GM10266 (cell line): Measurements from ENCODE around the gene MAPK9.

ENCODE experiments used
- DNase-seq: peaks from one replicate; pipeline ENCODE4 v3.0.0; 2012; ENCODE audit errors: extremely low spot score
- CTCF ChIP-seq: IDR thresholded peaks from 2 replicates; pipeline ENCODE4 v1.5.1; 2012; ENCODE audit warnings: mild to moderate bottlenecking, low read depth; ENCODE audit not compliant: control insufficient read depth, insufficient read depth; ENCODE audit errors: missing control alignments

The MAPK9 gene

DNA sequence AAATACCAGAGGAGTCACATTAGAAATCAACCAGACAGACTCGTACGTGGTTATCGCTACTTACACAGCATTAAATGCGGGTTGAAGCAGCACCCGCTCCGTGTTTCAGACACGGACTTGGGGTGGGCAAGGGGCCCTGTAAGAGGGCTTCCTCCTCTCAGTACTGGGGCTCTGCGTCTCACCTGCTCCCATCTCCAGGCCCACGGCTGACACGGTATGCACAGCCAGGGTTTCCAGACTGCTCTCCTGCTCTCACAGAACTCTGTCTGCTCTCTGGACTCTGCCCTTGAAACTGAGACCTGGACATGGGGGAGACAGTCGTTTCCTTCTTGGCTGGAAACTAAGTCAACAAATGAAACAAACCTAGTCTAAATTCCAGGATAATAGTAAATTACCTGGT is 58.2 kb downstream of the MAPK9 start:
- TF ChIP-seq CTCF: no peak
- DNase-seq: no peak

DNA sequence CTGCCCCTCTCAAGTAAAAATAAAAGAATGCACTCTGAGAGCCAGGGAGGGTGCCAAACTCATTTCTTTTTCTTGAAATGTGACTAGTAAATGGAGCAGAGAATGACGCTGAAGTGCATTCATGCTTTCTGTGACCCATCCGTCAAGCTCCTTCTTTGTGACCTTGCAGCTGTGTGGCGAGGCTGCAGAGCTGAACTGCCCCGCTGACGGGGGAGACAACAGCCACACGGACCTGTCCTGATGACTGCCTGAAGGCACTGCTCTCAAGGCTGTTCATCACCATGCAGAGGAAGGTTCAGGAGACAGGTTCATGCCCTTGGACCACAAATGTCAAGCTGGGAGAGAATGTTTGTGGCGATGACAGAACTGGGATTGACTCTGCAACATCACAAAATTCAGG is 61.9 kb downstream of the MAPK9 start:
- DNase-seq: no peak

DNA sequence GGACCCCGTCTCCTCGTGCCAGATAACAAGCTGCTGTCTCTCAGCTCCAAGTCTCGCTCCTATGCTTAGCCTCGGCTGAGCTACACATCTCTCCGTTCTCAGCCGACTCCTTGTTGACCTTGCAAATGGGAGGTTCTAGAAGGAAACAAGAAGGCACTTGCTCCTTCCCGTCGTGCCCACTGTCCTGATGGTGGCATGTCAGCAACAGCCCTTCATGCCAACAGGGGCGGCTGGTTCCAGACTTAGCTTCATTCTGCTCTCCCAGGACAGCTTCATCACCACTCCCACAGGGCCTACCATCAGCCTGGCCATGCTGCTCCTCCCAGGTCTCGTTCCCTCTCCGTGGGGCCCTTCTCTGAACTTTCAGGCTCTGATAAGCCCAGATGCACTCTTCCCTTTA is 69.8 kb downstream of the MAPK9 start:
- TF ChIP-seq CTCF: no peak
- DNase-seq: no peak

More for the DNA sequence above, 61.9 kb downstream of the MAPK9 start:
- TF ChIP-seq CTCF: no peak

- DNase-seq: no peak
Measured at GRCh38 chr5:180217797-180218196, 74.1 kb downstream of the MAPK9 start.

GRCh38 chr5:180216646-180217171 is 75.2 kb downstream of the MAPK9 start:
- no peak for TF ChIP-seq CTCF
- DNase-seq: no peak

More at GRCh38 chr5:180217797-180218196, 74.1 kb downstream of the MAPK9 start:
- TF ChIP-seq CTCF: no peak

DNA sequence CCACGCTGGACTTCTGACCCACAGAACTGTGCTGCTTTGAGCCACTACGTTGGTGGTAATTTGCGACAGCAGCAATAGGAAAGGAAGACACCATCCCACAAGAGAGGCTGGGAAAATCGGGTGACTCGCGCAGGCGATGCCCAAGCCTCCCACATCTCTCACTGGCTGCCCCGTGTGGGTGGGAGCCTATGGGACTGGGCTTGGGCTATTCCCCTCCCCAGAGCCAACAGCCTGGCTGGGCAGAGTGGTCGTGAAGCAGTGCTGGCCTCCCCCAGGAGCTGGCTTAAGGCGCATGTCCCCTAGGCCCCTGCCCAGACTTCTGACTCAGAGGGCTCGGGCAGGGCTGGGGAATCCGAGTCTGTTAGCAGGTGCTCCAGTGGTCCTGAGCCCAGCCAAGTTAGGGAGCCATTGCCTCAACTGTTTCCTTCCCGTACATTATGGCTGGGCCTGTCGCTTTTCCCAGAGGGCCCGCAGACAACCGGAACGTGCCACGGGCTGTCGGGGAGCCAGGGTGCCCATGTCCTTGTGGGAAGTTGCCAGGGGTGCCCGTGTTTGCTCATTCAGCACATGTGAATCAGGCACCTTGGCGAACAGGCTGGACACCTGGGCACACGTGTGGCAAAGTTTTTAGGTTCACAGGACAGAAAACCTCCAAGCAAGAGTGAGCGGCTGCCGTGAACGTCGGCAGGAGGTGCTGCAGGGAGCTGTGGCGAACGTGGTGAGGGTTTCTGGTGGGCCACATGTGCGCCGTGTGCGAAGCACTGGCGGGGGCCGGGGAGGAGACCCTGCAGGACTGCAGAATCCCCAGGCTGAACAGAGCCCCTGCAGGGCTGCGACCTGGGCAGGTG is 75.9 kb downstream of the MAPK9 start:
- DNase-seq: no peak

More for the DNA sequence above, 75.9 kb downstream of the MAPK9 start:
- TF ChIP-seq CTCF: no peak
